Fibroblast of the aortic adventitia (primary cell): Measurements from ENCODE around the gene RPL18. TPM values are rescaled to one million over a fixed set of nuclear protein-coding genes. Genes with fewer than 3 reads are reported as not detected.

ENCODE experiments used
- DNase-seq: peaks from one replicate; pipeline ENCODE4 v3.0.0-alpha.2; 2010; ENCODE audit warnings: low read depth
- H3K4me3 ChIP-seq: 2 replicates; pipeline ENCODE4 v1.5.1; 2011; ENCODE audit warnings: low read depth, mild to moderate bottlenecking, control low read depth, low read length, moderate library complexity
- total RNA-seq: library from RNA; depleted of rRNA; stranded (reverse); fragments of >200 nt; gene quantifications from 2 replicates; pipeline ENCODE4 v1.2.3, GENCODE V29; 2012; ENCODE audit warnings: low replicate concordance
- TF ChIP-seq, protein P1 (sequence below): IDR thresholded peaks from 2 replicates; pipeline ENCODE4 v1.5.1; 2011; ENCODE audit warnings: mild to moderate bottlenecking, low read length, control low read depth, inconsistent platforms; ENCODE audit not compliant: insufficient read depth

Gene RPL18
- total RNA-seq, 1 donor = 1,782 TPM

DNA sequence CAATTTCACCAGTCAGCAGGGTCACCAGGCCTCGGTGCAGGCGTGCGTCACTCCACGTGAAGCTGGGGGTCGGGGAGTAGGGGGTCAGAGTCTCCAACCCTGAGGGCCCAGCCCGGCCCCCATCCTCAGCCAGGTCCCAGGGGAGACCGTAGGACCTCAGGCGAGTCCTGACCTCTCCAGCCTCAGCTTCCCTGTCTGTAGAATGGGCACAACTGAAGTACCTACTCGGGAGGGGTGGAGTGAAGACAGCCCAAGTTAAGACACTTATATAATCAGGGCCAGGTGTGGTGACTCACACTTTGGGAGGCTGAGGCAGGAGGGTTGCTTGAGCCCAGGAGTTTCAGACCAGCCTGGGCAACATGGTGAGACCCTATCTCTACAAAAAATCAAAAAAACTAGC lies 15.1 kb downstream of the RPL18 start:
- H3K4me3 ChIP-seq = no peak overlapping the region
- no peak for DNase-seq
- TF ChIP-seq, protein P1, sequence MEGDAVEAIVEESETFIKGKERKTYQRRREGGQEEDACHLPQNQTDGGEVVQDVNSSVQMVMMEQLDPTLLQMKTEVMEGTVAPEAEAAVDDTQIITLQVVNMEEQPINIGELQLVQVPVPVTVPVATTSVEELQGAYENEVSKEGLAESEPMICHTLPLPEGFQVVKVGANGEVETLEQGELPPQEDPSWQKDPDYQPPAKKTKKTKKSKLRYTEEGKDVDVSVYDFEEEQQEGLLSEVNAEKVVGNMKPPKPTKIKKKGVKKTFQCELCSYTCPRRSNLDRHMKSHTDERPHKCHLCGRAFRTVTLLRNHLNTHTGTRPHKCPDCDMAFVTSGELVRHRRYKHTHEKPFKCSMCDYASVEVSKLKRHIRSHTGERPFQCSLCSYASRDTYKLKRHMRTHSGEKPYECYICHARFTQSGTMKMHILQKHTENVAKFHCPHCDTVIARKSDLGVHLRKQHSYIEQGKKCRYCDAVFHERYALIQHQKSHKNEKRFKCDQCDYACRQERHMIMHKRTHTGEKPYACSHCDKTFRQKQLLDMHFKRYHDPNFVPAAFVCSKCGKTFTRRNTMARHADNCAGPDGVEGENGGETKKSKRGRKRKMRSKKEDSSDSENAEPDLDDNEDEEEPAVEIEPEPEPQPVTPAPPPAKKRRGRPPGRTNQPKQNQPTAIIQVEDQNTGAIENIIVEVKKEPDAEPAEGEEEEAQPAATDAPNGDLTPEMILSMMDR = no peak

DNA sequence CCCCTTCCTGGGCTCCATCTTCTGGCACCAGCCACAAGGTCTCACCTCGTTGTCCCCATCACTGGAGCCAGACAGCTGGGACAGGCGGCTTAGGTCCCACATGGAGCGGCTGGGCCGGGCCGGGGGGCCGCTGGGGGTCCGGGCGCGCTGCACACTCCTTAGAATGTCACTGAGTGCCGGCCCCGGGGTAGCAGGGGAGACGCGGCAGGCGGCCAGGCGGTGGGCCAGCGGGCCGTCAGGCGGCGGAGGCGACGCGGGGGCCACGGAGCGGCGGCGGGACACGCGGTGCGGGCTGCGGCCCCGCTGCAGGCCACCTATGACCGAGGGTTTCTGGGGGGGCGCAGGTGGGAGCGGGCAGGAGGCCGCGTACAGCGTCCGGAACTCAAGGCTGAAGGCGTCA lies 15.5 kb downstream of the RPL18 start:
- TF ChIP-seq, protein P1 = no peak
- no peak overlapping the region for H3K4me3 ChIP-seq
- no peak for DNase-seq

DNA sequence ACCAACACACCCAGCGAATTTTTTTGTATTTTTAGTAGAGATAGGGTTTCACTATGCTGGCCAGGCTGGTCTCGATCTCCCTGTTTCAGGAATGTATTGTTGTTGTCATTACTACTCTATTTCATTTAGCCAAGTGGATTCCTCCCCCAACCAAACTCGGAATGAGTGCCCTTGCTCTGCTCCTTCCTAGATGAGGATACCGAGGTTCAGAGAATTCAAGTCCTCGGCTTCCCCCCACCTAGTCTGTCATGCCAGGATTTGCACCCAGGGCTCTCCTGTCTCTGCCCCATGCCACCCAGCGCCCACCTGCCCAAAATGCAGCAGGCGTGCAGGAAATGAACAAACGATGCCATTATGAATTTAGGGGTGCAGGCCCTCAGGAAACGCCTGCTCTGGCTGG lies 16.0 kb downstream of the RPL18 start:
- DNase-seq = no peak
- TF ChIP-seq, protein P1 = no peak
- no peak overlapping the region for H3K4me3 ChIP-seq

- no peak for DNase-seq
- no peak overlapping the region for H3K4me3 ChIP-seq
- TF ChIP-seq, protein P1 = no peak
These were observed 18.1 kb downstream of the RPL18 start for GRCh38 chr19:48600679-48601417.

- TF ChIP-seq, protein P1 = no peak
- DNase-seq = no peak
- H3K4me3 ChIP-seq = no peak overlapping the region
These were observed 19.8 kb downstream of the RPL18 start for GRCh38 chr19:48598996-48599700.

DNA sequence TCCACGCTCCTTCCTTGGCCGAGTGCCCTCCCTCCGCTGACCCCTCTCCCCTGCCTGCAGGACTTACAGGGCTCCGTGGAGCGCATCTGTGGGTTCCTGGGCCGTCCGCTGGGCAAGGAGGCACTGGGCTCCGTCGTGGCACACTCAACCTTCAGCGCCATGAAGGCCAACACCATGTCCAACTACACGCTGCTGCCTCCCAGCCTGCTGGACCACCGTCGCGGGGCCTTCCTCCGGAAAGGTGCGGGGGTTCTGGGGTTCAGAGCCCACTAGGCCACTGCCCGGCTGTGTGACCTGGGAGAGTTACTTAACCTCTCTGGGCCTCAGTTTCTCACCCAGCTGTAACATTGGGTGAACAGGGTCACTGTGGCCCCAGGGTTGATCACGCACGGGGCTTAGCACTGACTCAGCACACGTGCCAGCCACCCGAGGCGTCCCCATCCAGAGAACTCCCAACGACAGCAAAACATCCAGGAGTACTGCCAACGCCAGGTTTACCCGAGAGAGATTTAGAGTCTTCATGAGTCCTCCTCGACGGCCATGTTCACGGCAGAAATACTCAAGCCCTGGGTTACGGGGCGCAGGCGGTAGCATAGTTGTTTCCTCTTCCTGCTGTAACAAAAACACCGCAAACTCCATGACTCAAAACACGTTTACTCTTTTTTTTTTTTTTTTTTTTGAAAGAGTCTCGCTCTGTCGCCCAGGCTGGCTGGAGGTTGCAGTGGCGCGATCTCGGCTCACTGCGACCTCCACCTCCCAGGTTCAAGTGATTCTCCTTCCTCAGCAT lies 22.1 kb downstream of the RPL18 start:
- no peak for DNase-seq
- TF ChIP-seq, protein P1 = no peak
- no peak overlapping the region for H3K4me3 ChIP-seq
